Tibial nerve (tissue), 4 donors: ENCODE data around the gene BCAS3.

Experiments
- CTCF ChIP-seq, 5 experiments: fragments of 200-600 bp in 3 of 5; fragments of 450-650 bp in 2 of 5; sonication (generic) in 3 of 5; IDR thresholded peaks; one replicate each; pipeline ENCODE4 v1.5.1; 2016 to 2019; ENCODE audit warnings: antibody characterized with exemption in 5 of 5, mild to moderate bottlenecking in 3 of 5, moderate library complexity in 2 of 5
- EP300 ChIP-seq, 2 donors: sonication (generic); formaldehyde crosslinking; IDR thresholded peaks; one replicate each; pipeline ENCODE4 v1.6.1; 2017; ENCODE audit warnings: antibody characterized with exemption in 2 of 2, mild to moderate bottlenecking in 1 of 2
- POLR2A ChIP-seq, 2 donors: fragments of 450-650 bp; IDR thresholded peaks; one replicate each; pipeline ENCODE4 v1.6.1; 2017; ENCODE audit warnings: antibody characterized with exemption in 2 of 2, mild to moderate bottlenecking in 2 of 2, moderate library complexity in 2 of 2

GRCh38 chr17:61057257-61057656, 379.6 kb downstream of the BCAS3 start:
- TF ChIP-seq CTCF (IDR thresholded peaks at IDR 0.05), result no peak
- no peak for TF ChIP-seq POLR2A (IDR thresholded peaks at IDR 0.05)
- TF ChIP-seq EP300 (IDR thresholded peaks at IDR 0.05), result no peak
